Stimulated activated naive CD4-positive, alpha-beta T cell treated with Interleukin-2 at 50 U/mL for 16 hours (primary cell): ENCODE results near the gene PARG.
"Not testable (repeated sequence)": the region's sequence is repeated elsewhere in the genome, so short reads cannot be mapped to it uniquely, and the experiment has no call there.

ENCODE experiments used
- DNase-seq: peaks from one replicate; lab custom pipeline; 2025; lab: John Stamatoyannopoulos, UW

Gene PARG

GRCh38 chr10:49827297-49827696 lies 114.5 kb downstream of the PARG start:
- DNase-seq = no peak

DNA sequence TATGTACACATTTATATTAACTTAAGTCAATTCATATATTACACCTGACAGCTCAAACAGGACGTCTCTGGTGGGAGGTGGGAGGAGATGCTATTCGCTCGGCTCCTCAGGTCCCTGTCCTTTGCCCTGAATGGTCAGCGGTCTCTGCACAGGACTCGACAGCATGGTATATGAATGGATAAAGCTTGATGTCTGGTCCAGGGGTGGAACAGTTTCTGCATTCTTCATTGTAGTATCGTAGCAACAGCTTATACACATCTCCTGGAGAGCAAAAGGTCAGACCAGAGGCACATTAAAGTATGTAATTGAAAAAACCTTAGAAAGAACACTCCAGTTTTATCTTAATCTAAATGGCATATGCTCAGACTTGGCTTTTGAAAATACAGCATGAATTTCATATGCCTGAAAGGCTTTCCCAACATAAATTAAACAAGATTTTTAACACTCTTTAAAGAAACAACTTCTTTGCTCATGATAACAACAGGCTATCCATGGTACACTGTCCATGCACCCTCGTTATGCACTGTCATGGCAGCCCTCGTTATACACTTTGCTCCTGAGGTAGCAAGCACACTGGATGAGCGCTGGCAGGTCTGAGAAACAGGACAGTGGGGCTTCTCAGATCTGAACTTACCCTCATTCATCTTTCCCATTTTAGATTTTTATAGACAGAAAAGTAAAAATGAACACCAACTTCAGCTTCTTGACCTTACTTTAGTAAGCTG lies 122.4 kb downstream of the PARG start:
- DNase-seq = no peak

GRCh38 chr10:49817845-49818244 lies 124.0 kb downstream of the PARG start:
- DNase-seq = no peak

DNA sequence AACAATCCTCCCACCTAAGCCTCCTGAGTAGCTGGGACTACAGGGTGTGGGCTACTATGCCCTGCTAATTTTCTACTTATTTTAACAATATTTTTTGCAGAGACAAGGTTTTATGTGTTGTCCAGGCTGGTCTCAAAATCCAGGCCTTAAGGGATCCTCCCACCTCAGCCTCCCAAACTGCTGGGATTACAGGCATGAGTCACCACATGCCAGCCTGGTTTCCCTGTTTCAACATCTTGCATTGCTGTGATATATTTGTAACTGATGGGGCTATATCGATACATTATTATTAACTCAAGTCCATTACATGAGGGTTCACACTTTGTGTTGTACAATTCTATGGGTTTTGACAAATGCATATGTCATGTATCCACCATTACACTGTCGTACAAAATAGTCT lies 137.8 kb downstream of the PARG start:
- DNase-seq = no peak

DNA sequence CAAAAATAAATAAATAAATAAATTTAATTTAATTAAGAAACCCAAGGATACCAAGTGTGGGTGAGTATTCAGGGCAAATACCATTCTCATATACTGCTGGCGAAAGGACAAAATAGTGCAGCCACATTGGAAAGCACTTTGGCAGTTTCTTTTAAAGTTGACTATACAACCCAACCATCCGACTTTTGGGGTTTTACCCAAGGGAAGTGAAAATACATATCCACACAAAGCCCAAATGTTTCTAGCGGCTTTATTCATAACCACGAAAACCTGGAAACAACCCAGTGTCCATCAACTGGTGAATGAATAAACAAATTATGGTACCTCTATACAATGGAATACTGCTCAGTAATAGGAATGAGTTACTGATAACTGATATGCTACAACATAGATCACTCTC lies 143.6 kb downstream of the PARG start:
- no peak for DNase-seq

DNA sequence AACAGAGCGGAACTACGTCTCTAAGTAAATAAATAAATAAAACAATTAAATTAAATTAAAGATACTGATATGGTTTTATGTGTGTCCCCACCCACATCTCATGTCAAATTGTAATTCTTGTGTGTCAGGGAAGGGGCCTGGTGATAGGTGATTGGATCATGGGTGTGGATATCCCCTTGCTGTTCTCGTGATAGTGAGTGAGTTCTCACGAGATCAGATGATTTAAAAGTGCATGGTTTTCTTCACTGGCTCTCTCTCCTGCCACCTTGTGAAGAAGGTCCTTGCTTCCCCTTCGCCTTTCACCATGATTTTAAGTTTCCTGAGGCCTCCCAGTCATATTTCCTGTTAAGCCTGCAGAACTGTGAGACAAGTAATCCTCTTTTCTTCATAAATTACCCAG lies 150.7 kb downstream of the PARG start:
- DNase-seq = no peak

GRCh38 chr10:49784681-49785080 lies 157.1 kb downstream of the PARG start:
- no peak for DNase-seq

DNA sequence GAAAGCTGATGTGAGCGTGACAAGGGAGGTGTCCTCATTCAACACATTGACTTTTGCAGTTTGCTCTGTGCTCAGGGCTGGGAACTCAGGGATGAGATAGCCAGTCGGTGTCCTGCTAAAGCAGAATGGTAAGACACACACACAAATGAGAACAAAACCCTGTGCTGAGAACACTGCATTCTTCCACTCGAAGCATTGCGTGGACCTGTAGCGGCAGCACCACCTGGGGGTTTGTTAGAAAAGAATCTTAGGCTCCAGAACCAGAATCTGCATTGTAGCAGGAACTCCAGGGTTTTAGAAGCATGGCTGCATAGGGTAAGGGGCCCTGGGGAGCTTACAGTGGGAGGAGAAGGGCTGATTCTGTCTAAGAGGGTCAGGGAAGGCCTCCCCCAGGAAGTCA lies 158.2 kb downstream of the PARG start:
- no peak for DNase-seq

GRCh38 chr10:49781247-49781646 lies 160.6 kb downstream of the PARG start:
- DNase-seq = no peak

DNA sequence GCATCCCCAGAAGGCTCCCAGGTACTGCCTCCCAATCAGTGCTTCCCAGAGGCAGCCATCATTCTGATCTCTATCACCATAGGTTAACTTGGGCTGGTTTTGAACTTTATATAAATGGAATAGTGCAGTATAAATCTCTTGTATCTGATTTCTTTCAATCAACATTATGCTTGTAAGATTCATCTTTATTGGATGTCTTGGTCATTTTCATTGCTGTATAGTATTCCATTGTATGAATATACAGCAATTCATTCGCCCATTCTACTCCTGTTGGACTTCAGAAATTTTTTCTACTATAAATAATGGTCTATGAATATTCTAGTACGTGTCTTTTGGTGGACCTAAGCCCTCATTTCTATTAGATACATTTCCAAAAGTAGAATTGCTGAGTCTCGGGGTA lies 163.6 kb downstream of the PARG start:
- DNase-seq = no peak

DNA sequence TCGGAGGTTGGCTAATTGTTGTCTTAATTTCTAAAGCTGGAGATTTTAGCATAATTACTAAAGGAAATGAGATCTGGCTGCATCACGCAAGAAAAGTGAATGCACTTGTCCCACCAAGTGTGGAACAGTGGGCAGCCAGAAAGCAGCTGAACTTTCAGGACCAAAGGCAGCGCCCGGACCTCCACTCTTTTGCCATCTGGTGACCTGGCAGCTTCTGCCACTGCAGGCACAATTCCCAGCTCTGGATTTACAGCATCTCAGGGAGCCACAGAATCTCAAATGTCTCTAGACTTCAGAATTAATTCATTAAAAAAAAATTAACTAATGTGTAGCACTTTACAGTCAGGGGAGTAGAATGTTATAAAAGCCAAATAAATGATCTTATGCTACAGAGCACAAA lies 165.0 kb downstream of the PARG start:
- no peak for DNase-seq

- DNase-seq = no peak
These were observed 166.8 kb downstream of the PARG start for GRCh38 chr10:49775014-49775413.

DNA sequence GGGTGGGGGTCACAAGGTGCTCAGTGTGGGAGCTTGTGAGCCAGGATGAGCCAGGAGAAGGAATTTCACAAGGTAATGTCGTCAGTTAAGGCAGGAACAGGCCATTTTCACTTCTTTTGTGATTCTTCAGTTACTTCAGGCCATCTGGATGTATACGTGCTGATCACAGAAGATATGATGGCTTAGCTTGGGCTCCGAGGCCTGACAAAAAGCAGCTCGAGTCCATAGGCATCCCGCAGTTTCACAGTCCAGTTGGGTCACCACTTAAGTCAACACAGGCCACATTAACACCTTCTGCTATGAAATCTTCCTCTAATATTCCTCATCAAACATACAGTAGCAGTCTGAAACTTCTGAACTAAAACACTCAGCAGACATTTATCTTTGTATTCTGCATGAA lies 168.9 kb downstream of the PARG start:
- DNase-seq = not testable (repeated sequence)

DNA sequence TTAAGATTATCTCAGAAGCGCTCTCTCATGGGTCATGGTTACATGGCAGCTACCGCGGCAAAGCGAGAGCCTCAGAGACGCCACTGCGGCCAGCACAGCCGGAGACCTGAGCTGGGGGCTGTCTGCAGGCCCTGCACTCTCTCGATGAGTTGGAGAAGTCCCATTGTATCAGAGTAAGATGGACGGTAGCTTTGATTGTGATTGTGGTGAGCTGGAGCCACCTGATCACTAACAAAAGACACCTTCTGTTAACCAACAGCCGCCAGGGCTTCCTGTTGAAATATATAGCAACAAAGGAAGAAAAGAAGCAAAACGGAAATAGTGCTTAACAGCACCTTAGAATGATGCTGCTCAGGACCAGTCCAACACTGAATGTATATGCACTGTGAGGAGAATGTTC lies 170.8 kb downstream of the PARG start:
- not testable (repeated sequence) for DNase-seq

DNA sequence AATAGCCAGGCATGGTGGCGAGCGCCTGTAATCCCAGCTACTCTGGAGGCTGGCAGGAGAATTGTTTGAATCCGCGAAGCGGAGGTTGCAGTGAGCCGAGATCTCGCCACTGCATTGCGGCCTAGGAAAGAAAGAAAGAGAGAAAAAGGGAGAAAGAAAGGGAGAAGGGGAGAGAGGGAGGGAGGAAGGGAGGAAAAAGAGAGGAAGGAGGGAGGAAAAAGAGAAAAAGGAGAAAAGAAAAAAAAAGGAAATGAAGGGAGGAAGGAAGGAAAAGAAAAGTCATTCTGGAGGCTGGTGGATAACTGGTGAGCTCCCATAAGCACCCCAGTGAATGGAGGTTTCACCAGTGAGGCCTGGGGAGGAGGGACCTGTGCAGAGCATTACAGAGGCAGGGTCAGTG lies 172.1 kb downstream of the PARG start:
- no peak for DNase-seq

DNA sequence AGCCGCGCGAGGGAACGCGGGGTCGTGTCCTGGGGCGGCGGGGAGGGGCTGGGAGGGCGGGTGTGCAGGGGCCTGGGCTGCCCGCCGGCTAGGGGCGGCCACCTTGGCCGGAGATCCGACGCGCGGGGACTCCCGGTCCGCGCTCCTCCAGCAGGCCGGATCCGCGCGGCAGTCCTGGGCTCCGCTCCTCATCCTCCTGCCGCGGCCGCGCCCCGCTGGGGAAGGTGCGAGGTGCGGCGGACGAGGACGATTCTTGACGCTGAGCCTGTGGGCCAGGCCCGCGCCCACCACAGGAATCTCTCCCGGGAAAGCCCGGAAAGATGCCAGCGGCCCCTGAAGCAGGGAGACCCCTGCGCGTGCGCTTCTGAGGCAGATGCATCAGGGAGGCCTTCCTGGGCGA lies 173.1 kb downstream of the PARG start:
- no peak for DNase-seq

DNA sequence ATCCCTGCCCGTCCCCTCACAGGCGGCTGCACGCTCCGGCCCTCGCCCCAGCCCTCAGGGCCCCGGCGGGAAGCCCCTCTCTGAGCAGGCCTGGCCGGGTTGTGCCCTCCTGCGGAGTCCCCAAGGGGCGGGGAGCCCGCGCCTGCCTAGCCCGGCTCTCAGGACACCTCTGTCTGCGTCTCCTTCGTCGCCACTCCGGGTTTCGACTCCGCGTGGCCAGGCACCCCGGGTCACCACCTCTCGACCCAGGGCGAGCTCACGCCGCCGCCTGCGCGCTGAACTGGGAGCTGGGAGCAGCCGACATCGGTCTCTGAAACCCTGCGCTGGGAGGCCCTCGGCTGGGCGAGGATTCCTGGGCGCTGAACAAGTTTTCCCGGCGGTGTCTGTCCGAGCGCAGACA lies 173.5 kb downstream of the PARG start:
- DNase-seq = no peak
